GM23338 (cell line): Measurements from ENCODE around the gene MAP2K3. TPM values are rescaled to one million over a fixed set of nuclear protein-coding genes. Genes with fewer than 3 reads are reported as not detected.

ENCODE experiments used
- ATAC-seq: fragments of 200-7000 bp; cut with Tn5 transposase; 3 replicates; pipeline ENCODE4 v1.9.1; 2020
- DNase-seq: peaks from one replicate; pipeline ENCODE4 v3.0.0-alpha.2; 2015; ENCODE audit warnings: low spot score
- H2AFZ ChIP-seq: fragments of 200-600 bp; sonication (generic); 2 replicates; pipeline ENCODE4 v1.8.0; 2016; ENCODE audit warnings: antibody characterized with exemption, mild to moderate bottlenecking, moderate library complexity
- H3F3A ChIP-seq: fragments of 200-600 bp; sonication (generic); replicated peaks from 2 replicates; pipeline ENCODE4 v1.8.0; 2017; ENCODE audit warnings: antibody characterized with exemption, mixed run types, low read depth
- H3K27ac ChIP-seq: fragments of 200-600 bp; sonication (generic); 2 replicates; pipeline ENCODE4 v1.6.1; 2016; ENCODE audit warnings: low read depth
- H3K27me3 ChIP-seq: fragments of 200-600 bp; sonication (generic); 2 replicates; pipeline ENCODE4 v1.8.0; 2016; ENCODE audit warnings: mild to moderate bottlenecking, mixed run types, moderate library complexity; ENCODE audit not compliant: insufficient read depth
- H3K36me3 ChIP-seq: fragments of 200-600 bp; sonication (generic); 2 replicates; pipeline ENCODE4 v1.8.0; 2016; ENCODE audit warnings: mild to moderate bottlenecking; ENCODE audit not compliant: insufficient read depth
- H3K4me1 ChIP-seq: fragments of 200-600 bp; sonication (generic); 2 replicates; pipeline ENCODE4 v1.8.0; 2016; ENCODE audit warnings: mild to moderate bottlenecking, moderate library complexity; ENCODE audit not compliant: insufficient read depth
- H3K4me2 ChIP-seq: fragments of 200-600 bp; sonication (generic); 2 replicates; pipeline ENCODE4 v1.7.1; 2017; ENCODE audit warnings: mixed run types
- H3K4me3 ChIP-seq: fragments of 200-600 bp; sonication (generic); 2 replicates; pipeline ENCODE4 v1.6.1; 2016; ENCODE audit warnings: mixed run types
- H3K79me2 ChIP-seq: fragments of 200-600 bp; sonication (generic); replicated peaks from 2 replicates; pipeline ENCODE4 v1.8.0; 2017; ENCODE audit warnings: mild to moderate bottlenecking; ENCODE audit not compliant: insufficient read depth
- H3K9me2 ChIP-seq: fragments of 200-600 bp; sonication (generic); 2 replicates; pipeline ENCODE4 v1.8.0; 2017; ENCODE audit not compliant: insufficient read depth
- H4K20me1 ChIP-seq: fragments of 200-600 bp; sonication (generic); replicated peaks from 2 replicates; pipeline ENCODE4 v1.8.0; 2017; ENCODE audit warnings: mild to moderate bottlenecking; ENCODE audit not compliant: insufficient read depth
- H3K27ac Mint-ChIP-seq: 2 replicates; pipeline ENCODE4 v1.8.0; 2020; ENCODE audit warnings: inconsistent platforms, mild to moderate bottlenecking, moderate library complexity, mixed read lengths
- H3K27me3 Mint-ChIP-seq: 3 replicates; pipeline ENCODE4 v1.8.0; 2022; ENCODE audit warnings: low read depth, mild to moderate bottlenecking, moderate library complexity, mixed read lengths, inconsistent platforms; ENCODE audit not compliant: insufficient read depth, poor library complexity
- H3K36me3 Mint-ChIP-seq: 3 replicates; pipeline ENCODE4 v1.8.0; 2021; ENCODE audit warnings: low read depth, mild to moderate bottlenecking, inconsistent platforms, moderate library complexity, mixed read lengths
- H3K4me1 Mint-ChIP-seq: 3 replicates; pipeline ENCODE4 v1.8.0; 2020; ENCODE audit warnings: mild to moderate bottlenecking, inconsistent platforms, mixed read lengths
- H3K4me3 Mint-ChIP-seq: 3 replicates; pipeline ENCODE4 v1.8.0; 2021; ENCODE audit warnings: moderate library complexity, mild to moderate bottlenecking, inconsistent platforms, mixed read lengths
- H3K9me3 Mint-ChIP-seq: 3 replicates; pipeline ENCODE4 v1.8.0; 2020; ENCODE audit warnings: moderate library complexity, mild to moderate bottlenecking, inconsistent platforms, mixed read lengths
- CREB1 ChIP-seq: fragments of 250-450 bp; sonication (Bioruptor Pico); IDR thresholded peaks from 2 replicates; pipeline ENCODE4 v1.5.0; 2020; ENCODE audit warnings: low read depth, mild to moderate bottlenecking, moderate library complexity
- CTCF ChIP-seq, 2 experiments: fragments of 200-600 bp in 1 of 2; sonication (generic) in 1 of 2; conservative IDR thresholded peaks; 2 replicates each; pipeline versions ENCODE4 v1.5.1 to v1.6.1; 2016 to 2017; ENCODE audit warnings: antibody characterized with exemption in 2 of 2, low read depth in 2 of 2, mild to moderate bottlenecking in 2 of 2, moderate library complexity in 1 of 2
- EZH2 ChIP-seq: fragments of 200-600 bp; sonication (generic); IDR thresholded peaks from one replicate; pipeline ENCODE4 v1.8.0; 2017; ENCODE audit warnings: antibody characterized with exemption, mild to moderate bottlenecking, low read depth; ENCODE audit not compliant: unreplicated experiment
- JUNB ChIP-seq: IDR thresholded peaks from one replicate; pipeline ENCODE4 v1.6.1; 2016; ENCODE audit warnings: antibody characterized with exemption; ENCODE audit not compliant: unreplicated experiment
- NANOG ChIP-seq: IDR thresholded peaks from 2 replicates; pipeline ENCODE4 v1.6.1; 2016; ENCODE audit warnings: antibody characterized with exemption, borderline replicate concordance
- POLR2AphosphoS5 ChIP-seq: IDR thresholded peaks from 2 replicates; pipeline ENCODE4 v1.6.1; 2016; ENCODE audit warnings: antibody characterized with exemption, low read depth
- STAT1 ChIP-seq: IDR thresholded peaks from one replicate; pipeline ENCODE4 v1.6.1; 2016; ENCODE audit warnings: antibody characterized with exemption; ENCODE audit not compliant: unreplicated experiment
- ZNF114 ChIP-seq: fragments of 250-450 bp; sonication (Bioruptor Pico); IDR thresholded peaks from 2 replicates; pipeline ENCODE4 v1.5.0; 2020; ENCODE audit warnings: mild to moderate bottlenecking, moderate library complexity
- ZNF462 ChIP-seq: fragments of 250-450 bp; sonication (Bioruptor Pico); IDR thresholded peaks from 2 replicates; pipeline ENCODE4 v1.5.0; 2020; ENCODE audit warnings: mild to moderate bottlenecking, moderate library complexity
- polyA plus RNA-seq: library from polyadenylated mRNA; unstranded; fragments of >200 nt; fragmentation: Nextera tagmentation; extraction: Ambion mirVana; gene quantifications from 2 replicates; pipeline ENCODE4 v1.2.1, GENCODE V29; 2016
- total RNA-seq: library from RNA; depleted of rRNA; stranded (reverse); fragments of >200 nt; shearing (Covaris generic); gene quantifications from 2 replicates; pipeline ENCODE4 v1.2.3, GENCODE V29; 2014
- TF ChIP-seq, protein P1 (sequence below): IDR thresholded peaks from one replicate; pipeline ENCODE4 v1.6.1; 2018; ENCODE audit warnings: antibody characterized with exemption; ENCODE audit not compliant: unreplicated experiment
- TF ChIP-seq, protein P2 (sequence below): IDR thresholded peaks from 2 replicates; pipeline ENCODE4 v1.6.1; 2016; ENCODE audit warnings: antibody characterized with exemption

Gene MAP2K3
- total and polyA plus RNA-seq, 2 experiments from 2014 or later: 28.5 to 31.7 TPM

DNA sequence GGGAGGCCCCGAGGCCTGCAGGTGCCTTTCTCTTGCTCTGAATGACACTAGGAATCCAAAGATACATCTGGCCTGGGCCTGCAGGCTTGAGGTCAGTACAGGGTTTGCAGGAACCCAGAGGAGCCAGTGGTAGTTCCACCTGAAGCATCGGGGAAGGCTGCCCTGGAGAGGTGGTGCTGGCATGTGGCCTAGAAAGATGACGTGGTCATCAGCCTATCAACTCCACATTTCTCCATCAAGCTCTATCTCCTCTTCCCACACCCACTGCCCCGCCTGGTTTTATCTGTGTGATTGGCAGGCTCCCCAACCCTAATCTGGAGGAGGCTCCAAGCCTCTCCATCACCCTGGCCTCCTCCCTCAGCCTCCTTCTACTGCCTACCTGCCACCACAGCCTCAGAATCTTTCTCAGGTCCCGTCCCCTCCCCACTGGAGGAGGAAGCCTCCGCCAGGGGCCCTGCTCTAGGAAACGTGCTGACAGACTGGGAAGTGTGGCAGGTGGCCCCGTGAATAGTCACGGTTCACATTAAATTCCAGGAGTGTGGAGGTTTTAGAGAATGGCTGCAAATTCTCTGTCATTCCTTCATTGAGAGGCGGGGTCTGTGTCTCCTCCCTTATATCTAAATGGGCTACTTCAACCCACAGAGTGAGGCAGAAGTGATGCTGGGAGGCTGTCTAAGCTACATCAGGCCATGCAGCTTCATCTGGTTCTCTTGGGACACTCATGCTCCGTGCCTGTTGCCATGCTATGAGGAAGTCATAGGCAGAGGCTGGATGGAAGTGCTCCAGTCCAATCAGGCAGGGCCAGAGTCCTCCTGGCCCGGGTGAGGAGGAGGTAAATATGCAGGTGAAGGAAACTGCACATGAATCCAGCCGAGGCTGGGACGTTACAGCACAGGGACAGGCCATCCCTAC, 11.4 kb upstream of the MAP2K3 start:
- peaks cover 13% of the 10 kb centered on the region for H3K4me1 Mint-ChIP-seq
- no peaks in the 10 kb centered on the region for H3K79me2 ChIP-seq
- no peak overlapping the region for H3K27ac ChIP-seq
- no peak overlapping the region for H2AFZ ChIP-seq
- no peak overlapping the region for H3K4me2 ChIP-seq
- ATAC-seq (no peak), DNase-seq (no peak)
- H3K4me3 ChIP-seq: no peak overlapping the region
- 0 out of 2 replicates have a peak, but pooled peaks cover 3% of the 10 kb centered on the region for H3F3A ChIP-seq
- H3K9me3 Mint-ChIP-seq: peaks cover 3% of the 10 kb centered on the region; the same call in 1 of the 3 replicates
- no peaks in the 10 kb centered on the region for H3K9me2 ChIP-seq
- no peak overlapping the region for H3K4me3 Mint-ChIP-seq
- H3K27ac Mint-ChIP-seq: no peak overlapping the region
- TF ChIP-seq, protein P1, sequence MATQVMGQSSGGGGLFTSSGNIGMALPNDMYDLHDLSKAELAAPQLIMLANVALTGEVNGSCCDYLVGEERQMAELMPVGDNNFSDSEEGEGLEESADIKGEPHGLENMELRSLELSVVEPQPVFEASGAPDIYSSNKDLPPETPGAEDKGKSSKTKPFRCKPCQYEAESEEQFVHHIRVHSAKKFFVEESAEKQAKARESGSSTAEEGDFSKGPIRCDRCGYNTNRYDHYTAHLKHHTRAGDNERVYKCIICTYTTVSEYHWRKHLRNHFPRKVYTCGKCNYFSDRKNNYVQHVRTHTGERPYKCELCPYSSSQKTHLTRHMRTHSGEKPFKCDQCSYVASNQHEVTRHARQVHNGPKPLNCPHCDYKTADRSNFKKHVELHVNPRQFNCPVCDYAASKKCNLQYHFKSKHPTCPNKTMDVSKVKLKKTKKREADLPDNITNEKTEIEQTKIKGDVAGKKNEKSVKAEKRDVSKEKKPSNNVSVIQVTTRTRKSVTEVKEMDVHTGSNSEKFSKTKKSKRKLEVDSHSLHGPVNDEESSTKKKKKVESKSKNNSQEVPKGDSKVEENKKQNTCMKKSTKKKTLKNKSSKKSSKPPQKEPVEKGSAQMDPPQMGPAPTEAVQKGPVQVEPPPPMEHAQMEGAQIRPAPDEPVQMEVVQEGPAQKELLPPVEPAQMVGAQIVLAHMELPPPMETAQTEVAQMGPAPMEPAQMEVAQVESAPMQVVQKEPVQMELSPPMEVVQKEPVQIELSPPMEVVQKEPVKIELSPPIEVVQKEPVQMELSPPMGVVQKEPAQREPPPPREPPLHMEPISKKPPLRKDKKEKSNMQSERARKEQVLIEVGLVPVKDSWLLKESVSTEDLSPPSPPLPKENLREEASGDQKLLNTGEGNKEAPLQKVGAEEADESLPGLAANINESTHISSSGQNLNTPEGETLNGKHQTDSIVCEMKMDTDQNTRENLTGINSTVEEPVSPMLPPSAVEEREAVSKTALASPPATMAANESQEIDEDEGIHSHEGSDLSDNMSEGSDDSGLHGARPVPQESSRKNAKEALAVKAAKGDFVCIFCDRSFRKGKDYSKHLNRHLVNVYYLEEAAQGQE: no peak
- no peak for TF ChIP-seq POLR2AphosphoS5
- TF ChIP-seq NANOG: no peak
- TF ChIP-seq JUNB: no peak
- no peak for TF ChIP-seq EZH2
- TF ChIP-seq CREB1 (CRISPR knock-in tag): no peak
- no peak for TF ChIP-seq CTCF (conservative IDR thresholded peaks at IDR 0.05; ENCODE audit: low read depth in 2 of 2)
- TF ChIP-seq STAT1: no peak
- no peak for TF ChIP-seq ZNF114 (CRISPR knock-in tag)
- TF ChIP-seq, protein P2, sequence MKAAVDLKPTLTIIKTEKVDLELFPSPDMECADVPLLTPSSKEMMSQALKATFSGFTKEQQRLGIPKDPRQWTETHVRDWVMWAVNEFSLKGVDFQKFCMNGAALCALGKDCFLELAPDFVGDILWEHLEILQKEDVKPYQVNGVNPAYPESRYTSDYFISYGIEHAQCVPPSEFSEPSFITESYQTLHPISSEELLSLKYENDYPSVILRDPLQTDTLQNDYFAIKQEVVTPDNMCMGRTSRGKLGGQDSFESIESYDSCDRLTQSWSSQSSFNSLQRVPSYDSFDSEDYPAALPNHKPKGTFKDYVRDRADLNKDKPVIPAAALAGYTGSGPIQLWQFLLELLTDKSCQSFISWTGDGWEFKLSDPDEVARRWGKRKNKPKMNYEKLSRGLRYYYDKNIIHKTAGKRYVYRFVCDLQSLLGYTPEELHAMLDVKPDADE: no peak
- no peak for TF ChIP-seq ZNF462 (CRISPR knock-in tag)
- no peaks in the 10 kb centered on the region for H3K36me3 ChIP-seq
- peaks cover 29% of the 10 kb centered on the region for H3K27me3 Mint-ChIP-seq
- H3K27me3 ChIP-seq: peaks cover 32% of the 10 kb centered on the region
- H3K36me3 Mint-ChIP-seq: no peaks in the 10 kb centered on the region; the same call in 2 of the 3 replicates
- H3K4me1 ChIP-seq: peaks cover 10% of the 10 kb centered on the region
- H4K20me1 ChIP-seq: no peaks in the 10 kb centered on the region
